Measurements from ENCODE around the gene SYNE1.
"Not testable (repeated sequence)": the region's sequence is repeated elsewhere in the genome, so short reads cannot be mapped to it uniquely, and the experiment has no call there.

The SYNE1 gene

DNA sequence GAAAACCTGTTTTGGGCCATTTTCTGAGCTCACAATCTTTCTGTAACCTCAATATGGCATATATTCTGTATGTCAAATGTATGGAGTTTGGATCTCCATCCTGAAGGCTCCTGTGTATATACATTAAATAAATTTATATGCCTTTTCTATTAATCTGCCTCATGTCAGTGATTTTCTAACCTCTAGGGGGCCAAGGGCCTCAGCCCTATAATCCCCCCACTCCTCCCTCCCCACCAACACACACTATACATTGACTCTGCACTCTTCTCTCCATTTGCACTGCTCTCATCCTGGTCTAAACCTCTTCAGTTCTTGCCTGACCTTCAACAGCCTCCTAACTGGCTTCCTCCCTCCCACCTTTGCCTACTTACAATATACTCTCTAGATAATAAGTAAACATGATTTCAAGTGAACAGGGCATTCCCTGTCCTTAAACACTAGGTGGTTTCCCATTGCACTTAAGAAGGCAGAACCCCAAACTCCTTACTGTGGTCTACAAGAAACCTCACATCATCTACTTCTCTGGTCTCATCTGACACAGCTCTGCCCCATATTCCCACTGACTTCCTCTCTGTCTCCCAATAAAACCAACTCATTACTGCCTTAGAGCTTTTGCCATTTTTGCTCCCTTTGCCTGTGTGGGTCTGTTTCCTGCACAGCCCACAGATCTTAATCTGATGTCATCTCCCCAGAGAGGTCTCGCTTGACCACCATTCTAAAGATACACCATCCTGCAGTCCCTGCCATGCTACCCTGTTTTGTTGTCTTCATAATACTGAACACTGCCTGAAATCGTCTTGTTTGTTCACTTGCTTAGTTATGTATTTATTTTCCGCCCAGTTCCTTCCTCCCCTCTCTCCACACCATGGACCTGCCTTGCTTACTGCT, 213.7 kb downstream of the SYNE1 start:
- DNase-seq (ENCODE audit: low spot score), result no peak

DNA sequence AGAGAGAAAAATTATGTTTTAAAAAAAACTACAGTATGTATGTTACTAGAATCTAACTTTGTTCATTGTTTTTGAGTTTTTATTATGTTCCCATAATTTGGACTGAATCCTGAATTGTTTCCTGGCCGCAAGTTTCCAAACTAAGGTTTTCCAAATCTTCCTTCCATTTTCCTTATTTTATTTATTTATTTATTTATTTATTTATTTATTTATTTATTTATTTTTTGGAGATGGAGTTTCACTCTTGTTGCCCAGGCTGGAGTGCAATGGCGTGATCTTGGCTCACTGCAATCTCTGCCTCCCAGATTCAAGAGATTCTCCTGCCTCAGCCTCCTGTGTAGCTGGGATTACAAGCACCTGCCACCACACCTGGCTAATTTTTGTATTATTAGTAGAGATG, 215.7 kb downstream of the SYNE1 start:
- DNase-seq (ENCODE audit: low spot score), result not testable (repeated sequence)

DNA sequence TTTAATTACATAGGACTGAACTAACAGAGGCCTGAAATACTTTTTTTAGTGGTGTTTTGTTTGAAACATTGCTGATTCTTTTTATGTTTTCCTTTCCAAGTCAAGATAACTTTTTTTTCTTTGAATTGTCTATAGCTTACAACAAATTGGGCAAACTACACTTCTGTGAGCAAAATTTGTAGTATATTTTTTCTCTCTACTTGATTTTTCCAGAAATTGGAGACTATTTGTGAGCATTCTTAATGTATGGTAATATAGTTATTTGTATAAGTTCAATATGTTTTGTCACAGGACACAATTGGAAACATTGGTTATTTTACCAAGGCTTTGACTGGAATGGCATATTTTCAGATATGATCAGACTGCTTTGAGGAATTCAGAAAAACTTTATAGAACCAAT, 216.5 kb downstream of the SYNE1 start:
- no peak for DNase-seq (ENCODE audit: low spot score)

DNA sequence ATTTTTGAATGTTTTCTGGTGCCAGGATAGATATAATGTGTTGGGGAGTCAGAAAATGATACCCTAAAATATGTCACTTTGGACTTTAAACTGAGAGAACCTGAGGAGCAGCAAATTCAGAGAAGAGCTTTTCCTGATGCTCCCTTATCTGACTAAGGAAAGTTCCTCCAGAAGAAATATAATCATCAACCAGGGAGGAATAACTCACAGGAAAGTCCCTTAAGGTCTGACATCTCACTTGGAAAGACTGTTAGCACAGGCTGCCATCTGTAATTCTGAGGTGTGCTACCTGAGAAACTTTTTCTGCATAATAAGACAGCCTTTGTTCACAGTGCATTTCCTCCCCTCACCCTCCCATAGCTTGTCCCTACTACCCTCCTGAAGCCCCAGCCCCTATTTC, 218.6 kb downstream of the SYNE1 start:
- no peak for DNase-seq (ENCODE audit: low spot score)

DNA sequence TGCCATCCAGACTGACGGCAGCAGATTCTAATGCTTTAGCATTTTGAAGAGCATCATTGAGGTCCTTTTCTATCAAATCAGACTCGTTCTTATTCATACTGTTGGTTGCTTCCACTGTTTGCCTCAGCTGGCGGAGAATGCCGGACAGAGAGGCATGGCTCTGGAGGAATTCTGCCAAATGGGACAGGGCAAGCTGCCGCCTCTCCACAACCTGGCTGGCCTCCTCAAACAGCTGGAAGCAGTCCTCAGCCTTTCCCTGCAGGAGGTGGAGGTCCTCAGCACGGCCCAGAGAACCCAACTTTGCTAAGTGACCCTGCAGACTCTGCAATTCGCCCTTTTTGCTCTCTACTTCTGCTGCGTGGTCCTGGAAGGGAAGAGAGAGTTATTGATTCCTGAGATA, 220.5 kb downstream of the SYNE1 start:
- DNase-seq (ENCODE audit: low spot score), result no peak

DNA sequence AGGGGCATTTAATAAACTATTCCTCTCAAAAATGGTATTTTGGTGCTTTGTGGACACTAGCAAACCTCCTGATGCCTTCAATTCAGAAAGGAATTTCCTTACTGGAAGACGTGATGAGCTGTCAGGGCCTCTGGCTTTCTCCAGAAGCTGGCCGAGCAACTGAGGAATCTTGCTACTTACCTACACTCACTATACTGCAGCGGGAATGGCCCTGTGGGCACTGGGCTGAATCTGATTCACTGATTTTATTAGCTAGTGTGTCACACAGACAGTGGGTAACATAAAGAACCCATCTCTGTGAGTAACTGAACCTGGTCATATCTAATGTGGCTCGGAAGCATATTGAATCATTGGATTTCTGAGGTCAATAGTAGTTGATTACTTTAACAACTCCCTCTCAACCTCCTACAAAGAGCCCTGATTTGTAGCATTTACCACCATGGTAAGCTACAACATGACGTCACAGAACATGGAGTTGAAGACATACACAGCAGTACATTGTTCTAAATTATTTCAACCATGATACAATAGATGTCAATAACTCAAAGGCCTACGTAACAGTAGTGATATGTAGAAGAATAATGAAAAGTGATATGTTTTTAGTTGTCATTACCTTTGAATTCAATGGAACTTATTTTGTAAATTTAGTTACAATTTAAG, 232.1 kb downstream of the SYNE1 start:
- no peak for DNase-seq (ENCODE audit: low spot score)

DNA sequence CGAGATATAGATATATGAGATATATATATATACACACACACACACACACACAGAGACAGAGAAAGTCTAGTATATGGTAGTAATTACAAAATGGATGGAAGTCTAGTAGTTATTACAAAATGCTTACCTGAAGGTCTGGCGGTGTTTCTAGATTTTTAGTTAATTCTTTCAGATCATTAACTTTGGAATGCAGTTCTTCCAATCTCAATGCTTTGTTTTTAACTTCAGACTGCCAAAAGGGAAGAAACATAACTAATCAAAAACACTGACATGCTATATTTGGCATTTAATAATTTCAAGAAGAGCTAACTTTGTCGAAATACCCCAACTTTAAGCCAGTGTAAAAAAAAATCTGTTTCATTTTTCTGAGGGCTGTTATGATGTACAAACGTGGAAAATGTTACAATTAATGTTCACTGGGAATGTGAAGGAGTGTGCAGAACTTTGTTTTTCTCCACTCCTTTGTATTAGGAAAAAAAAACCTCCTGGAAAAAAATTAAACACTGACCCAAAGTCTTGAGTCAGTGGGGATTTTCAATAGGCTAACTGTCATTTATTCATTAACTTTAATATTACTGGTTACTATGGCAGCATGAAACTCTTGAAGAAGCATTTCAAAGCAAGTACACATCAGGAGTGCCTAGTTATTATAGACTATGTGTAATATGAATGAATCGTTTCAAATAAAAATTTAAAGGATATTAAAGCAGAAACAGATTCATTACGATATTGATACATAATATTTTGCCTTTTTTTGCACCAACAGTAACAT, 232.9 kb downstream of the SYNE1 start:
- no peak for DNase-seq (ENCODE audit: low spot score)

DNA sequence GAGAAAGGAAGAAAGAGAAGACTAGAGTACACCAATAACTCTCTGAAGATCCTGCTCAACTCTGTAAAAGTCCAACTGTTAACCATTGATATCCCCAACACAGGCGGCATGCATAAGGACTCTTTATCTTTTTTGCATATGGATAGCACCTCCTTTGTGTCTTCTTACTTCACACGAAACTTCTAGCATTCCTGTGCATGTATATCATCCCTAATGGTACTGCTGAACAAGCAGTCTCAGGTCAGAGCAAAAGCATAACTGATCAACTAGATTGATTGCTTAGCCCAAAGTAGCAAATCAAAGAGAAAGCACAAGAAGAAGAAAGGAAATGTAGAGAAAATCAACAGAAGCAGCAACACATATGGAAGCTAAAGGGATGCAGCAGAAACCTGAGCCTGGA, 234.4 kb downstream of the SYNE1 start:
- no peak for DNase-seq (ENCODE audit: low spot score)

DNA sequence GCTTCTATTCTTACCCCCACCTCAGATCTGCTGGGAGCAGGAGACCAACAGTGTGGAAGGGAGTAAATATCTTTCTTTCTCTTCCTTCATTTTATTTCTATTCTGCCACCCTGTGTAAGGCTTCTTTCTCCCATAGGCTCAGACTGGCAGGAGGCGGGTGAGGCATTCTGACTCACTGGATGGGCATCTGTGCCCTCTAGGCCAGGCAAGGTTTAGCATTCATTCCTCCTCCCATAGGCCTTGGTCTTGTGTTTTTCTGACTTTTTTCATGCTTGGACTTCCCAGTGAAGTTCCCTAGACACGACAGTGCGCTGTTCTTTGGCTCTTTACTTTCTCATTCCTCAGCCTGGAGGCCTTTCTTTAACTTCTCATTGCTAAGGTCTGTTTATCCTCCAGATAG, 235.2 kb downstream of the SYNE1 start:
- DNase-seq (ENCODE audit: low spot score), result peak; percentile 44

DNA sequence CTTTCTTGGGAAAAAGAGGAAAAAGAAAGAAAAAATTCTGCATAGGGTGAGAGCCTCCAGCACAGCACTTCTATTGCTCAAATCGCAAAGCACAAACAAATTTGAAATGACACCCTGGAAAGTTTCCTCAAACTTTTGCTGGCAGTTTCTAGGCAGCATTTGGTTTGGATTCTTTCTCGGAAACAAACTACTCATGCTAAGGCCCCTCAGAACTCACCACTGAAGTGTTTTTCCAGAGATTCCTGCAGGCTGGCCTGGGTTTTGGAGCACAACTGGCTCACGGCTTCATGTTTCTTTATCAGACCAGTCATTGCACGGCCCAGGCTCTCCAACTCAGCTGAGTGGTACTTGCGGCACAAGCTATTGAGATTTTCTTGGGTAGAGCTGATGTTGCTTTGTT, 237.8 kb downstream of the SYNE1 start:
- peak; percentile 63 for DNase-seq (ENCODE audit: low spot score)

DNA sequence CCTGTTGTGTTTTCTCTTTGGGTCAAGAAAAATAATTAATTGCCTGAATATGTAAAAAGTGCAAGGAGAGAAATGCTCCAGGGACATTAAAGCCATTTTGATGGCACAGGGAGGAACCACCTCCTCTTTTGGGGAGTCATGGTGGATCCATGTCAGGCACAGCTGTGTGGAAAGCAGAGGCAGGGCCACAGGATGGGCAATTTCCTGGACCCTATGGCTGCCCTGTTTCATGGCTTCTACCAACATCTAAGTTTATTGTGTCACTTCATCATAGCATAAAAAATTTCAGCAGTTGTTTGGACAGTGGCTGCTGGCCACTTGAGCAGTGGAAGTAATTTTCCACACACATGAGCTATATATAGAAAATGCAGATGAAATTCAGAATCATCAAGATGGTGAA, 238.2 kb downstream of the SYNE1 start:
- no peak for DNase-seq (ENCODE audit: low spot score)

DNA sequence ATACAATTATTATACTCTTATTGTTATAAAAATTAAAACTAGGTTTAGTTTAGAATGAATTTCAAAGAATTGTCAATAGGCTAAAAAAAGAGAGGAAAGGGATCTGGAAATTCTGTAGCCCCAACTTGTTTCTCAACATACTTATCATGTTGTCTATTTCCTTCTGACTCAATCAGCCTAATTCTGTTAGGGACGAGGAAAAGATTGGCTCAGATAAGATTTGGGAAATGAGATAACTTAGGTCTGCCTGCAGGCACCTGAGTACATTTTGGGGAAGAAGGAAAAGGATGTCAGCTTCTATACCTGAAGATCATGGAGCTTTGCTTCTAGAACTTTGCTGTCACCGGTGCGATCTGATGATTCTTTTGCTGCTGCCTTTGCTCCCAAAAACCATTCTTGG, 238.8 kb downstream of the SYNE1 start:
- no peak for DNase-seq (ENCODE audit: low spot score)

DNA sequence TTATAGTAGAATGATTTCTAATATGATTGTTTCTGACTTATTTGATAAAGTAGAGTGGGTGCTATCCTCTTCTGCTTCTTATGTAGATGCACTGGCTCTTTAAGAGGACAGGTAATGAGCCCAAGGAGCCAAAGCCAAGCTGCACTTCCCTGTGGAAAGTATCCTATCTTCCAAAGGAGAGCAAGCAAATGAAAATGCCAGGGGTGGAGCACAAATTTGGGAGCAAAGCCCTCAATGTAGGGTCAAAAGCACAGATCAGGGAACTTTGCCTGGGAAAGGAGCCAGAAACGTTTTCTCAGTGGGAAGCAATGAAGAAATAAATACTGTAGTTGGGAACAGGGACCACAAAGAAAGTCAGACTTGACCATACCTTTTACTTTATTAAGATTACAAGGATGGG, 242.9 kb downstream of the SYNE1 start:
- no peak for DNase-seq (ENCODE audit: low spot score)

DNA sequence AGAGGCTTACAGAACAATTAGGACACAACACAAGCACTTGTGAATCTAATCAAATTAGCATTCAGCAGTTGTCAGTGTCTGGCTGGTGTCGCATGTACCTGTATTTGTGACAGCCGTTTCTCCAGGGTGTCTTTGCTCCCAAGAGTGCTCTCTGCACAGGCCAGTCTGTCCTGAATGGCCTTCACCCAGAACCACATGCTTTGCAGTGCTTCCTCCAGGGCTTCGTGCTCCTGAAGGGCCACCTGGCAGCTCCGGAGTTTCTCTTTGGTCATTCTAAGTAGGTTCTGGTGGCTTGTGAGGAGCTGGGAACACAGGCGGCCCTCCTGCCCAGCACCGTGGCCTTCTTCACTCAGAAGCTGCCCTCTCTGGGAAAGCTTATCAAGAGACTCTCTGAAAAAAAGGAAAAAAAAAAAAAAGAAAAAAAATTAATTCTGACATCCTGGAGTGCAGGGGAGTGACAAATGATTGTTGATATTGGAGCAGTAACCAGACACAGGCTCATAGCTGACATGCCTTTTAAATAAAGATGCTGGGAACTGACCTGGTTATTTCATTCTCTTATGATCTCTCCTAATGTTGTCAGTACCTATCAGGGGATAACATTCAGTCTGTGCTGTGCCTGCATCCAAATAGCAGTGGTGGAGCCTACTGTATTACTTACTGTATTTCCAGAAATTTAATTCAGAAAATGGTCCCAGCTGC, 245.8 kb downstream of the SYNE1 start:
- DNase-seq (ENCODE audit: low spot score), result no peak

DNA sequence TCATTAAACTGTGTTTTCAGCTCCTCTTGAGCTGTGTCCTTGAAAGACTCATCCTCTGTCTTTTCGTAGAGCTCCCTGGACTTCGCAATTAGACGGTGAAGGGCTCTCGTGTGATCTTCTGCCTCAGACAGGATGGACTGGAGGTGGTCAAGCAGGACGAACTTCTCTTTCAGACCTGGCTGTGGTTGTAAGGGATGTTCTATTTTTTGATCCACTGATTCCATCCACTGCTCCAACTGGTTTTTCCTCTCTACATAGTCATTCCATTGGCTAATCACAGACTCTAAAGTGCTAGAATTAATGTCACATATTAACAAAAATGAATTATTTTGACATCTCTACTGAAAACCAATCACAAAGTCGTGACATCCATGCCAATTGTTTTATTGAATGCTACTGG, 250.1 kb downstream of the SYNE1 start:
- no peak for DNase-seq (ENCODE audit: low spot score)

DNA sequence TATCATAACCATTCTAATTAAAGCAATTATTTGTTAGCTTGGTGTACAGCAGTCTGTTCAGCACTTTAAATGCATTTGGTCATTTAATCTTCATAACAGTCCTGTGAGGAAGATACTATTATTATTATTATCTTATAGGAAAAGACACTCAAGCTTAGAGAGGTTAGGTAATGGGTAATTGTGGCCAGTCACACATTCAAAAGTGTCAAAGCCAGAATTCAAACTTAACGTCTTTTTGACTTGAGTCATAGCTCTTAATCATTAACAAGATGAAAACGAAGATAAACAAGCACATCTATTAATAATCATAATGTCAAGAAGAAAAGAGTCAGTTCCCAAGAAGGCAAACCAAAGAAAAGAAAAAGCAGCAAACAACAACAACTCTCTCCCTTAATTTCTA, 251.0 kb downstream of the SYNE1 start:
- DNase-seq (ENCODE audit: low spot score), result no peak

DNA sequence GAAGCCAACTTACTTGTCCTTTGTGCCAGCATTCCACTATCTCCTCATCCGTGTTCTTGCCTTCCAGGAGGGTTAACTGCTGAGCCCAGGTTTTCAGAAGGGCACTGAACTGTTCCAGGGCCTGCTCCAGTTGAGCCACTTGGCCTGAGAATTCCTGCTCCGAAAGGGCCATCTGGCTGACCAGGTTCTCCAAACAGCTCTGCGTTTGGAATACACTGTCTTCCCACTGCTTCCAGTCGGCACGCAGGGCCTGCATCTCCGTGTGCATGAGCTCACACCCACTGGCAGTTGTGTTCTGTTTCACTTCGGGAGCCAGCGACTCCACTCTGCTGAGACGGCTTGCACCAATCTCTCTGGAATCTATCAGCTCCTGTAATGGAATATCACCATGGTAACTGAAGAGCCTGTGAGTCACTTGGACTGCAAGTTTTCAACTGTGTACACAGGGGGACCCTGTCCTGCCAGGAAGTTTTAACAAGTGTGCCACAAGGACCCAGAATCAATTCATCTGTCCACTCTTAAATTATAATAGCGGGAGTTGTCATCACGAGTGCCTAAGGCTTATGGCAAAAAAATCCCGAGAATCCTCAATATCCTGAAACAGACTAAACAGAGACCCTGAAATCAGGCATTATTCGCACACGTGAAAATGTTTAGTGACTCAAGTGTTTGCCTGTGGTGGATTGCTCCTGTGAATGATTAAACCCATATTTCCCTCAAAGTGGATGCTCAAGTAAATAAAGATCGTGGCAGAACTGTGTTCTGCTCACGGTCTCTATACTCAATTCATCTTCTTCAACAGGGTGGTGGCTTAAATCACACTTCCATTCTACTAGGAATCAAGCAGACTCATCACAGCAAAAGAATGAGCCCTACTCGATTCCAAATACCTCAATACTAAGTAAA, 255.9 kb downstream of the SYNE1 start:
- DNase-seq (ENCODE audit: low spot score), result peak; percentile 83

DNA sequence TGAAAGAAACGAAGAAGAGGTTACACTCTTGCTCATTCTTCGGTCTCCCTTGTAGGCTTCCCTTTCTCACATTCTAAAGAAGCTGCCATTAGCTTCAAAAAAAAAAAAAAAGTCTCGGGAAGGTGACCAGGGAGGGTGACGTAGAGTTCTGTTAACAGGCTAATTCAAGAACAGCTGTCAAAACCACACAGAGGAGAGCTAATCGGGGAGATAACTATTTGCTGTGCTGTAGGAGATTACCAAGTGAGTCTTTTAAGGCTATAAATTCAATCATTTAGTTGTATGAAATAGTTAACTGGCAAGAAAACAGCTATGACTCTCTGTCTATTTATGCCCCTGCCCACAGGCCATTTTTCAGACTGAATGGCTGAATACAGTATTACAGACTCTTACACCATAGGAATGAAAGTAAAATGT, 256.8 kb downstream of the SYNE1 start:
- DNase-seq (ENCODE audit: low spot score), result peak; percentile 41

DNA sequence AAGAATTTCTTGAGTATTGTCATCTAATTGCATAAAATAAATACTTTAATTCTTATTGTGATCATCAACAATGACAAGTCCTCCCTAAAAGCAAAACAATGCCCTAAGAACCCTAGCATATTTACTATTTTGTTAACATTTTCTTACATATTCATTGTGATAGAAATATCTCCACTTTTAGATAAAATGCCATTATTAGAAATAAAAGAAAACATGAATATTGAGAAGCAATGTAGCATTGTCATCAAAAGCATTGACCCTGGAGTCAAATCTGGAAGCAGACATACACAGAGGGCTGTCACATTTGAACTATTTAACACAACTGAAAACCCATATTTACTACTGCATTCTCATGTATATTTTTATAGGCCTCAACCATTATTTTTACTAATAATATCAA, 257.7 kb downstream of the SYNE1 start:
- no peak for DNase-seq (ENCODE audit: low spot score)

DNA sequence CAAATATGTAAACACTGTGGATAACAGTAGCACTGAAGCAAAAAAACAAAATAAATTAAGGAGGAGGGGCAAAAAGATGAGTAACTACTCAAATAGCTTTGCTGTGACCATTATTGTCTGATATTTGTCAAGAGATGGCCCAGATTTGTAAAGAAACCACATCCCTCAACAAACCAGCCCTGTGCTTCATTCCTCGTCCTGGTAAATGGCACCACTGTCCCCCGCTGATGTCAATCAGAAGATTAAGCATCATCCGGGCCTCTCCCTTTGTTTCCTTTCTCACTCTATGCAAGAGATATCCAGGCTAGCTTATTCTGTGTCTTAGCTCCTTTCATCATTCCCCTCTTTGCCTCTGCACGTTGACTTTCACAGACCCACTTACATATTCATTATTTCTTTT, 259.0 kb downstream of the SYNE1 start:
- DNase-seq (ENCODE audit: low spot score), result peak; percentile 57

DNA sequence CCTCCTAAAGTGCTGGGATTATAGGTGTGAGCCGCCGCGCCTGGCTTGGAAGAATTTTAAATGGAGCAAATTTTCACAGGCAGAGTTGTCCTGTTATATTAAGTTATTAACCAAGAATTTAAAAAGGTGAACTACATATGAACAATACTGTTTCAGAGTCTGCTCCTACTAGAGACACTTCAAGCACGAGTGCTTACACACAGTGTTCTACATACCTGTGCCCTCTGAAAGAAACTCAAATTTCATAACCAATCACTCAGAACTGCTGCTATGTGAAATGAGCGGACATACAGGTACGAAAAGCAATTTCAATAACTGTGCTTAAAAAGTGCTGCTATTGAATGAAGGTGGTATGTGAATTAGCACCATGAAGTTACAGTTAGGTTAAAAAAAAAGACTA, 262.0 kb downstream of the SYNE1 start:
- no peak for DNase-seq (ENCODE audit: low spot score)
